ENCODE results near the gene TMEM181. TPM values are rescaled to one million over a fixed set of nuclear protein-coding genes. Genes with fewer than 3 reads are reported as not detected.
A peak's percentile ranks its signal among the peaks of the same experiment; 100 is the strongest.
"Not testable (repeated sequence)": the region's sequence is repeated elsewhere in the genome, so short reads cannot be mapped to it uniquely, and the experiment has no call there.

The TMEM181 gene
- total and polyA plus RNA-seq, 5 experiments from 2014 or later, result 3.9 to 16.9 (median 4.6) TPM

- DNase-seq, result no peak
- Mint-ChIP-seq H3K27ac (peak overlapping the region in 4 of 10 donors; percentile 6 to 76 (median 40)), H3K4me1 (peaks cover 0 to 2% (median 0%) of the 10 kb centered on the region in 4 donors), H3K4me3 (no peak overlapping the region), H3K36me3 (peaks cover 12 to 94% (median 31%) of the 10 kb centered on the region in 3 donors), H3K9me3 (no peaks in the 10 kb centered on the region), H3K27me3 (no peaks in the 10 kb centered on the region)
- POLR2A ChIA-PET, result no interaction called here
- ATAC-seq, result no peak
These were observed 31.4 kb downstream of the TMEM181 start for GRCh38 chr6:158591134-158591809.

GRCh38 chr6:158591810-158592209, 31.9 kb downstream of the TMEM181 start:
- no peak for DNase-seq
- ATAC-seq, result no peak
- Mint-ChIP-seq H3K4me3 (no peak overlapping the region), H3K4me1 (peaks cover 0 to 4% (median 0%) of the 10 kb centered on the region in 4 donors), H3K27me3 (no peaks in the 10 kb centered on the region), H3K9me3 (no peaks in the 10 kb centered on the region), H3K27ac (peak overlapping the region in 3 of 10 donors; percentile 6 to 51 (median 26)), H3K36me3 (peaks cover 12 to 94% (median 28%) of the 10 kb centered on the region in 3 donors)
- POLR2A ChIA-PET, result no interaction called here

GRCh38 chr6:158593670-158594069, 33.8 kb downstream of the TMEM181 start:
- DNase-seq (no peak), ATAC-seq (no peak)
- H3K36me3 Mint-ChIP-seq, result peaks cover 12 to 89% (median 22%) of the 10 kb centered on the region in 3 donors
- H3K4me1 Mint-ChIP-seq, result peaks cover 0 to 7% (median 2%) of the 10 kb centered on the region in 4 donors
- no peaks in the 10 kb centered on the region for H3K27me3 Mint-ChIP-seq
- H3K4me3 Mint-ChIP-seq, result no peak overlapping the region
- no peaks in the 10 kb centered on the region for H3K9me3 Mint-ChIP-seq
- POLR2A ChIA-PET, result no interaction called here
- peak overlapping the region in 3 of 10 donors; percentile 41 to 48 (median 42) for H3K27ac Mint-ChIP-seq

- POLR2A ChIA-PET, result no interaction called here
- no peaks in the 10 kb centered on the region for H3K9me3 Mint-ChIP-seq
- H3K4me3 Mint-ChIP-seq, result no peak overlapping the region
- H3K27ac Mint-ChIP-seq, result peak overlapping the region in 4 of 10 donors; percentile 15 to 60 (median 54)
- ATAC-seq (peak; percentile 64 to 67), DNase-seq (peak in 3 of 10 donors; percentile 5 to 29 (median 19))
- no peaks in the 10 kb centered on the region for H3K27me3 Mint-ChIP-seq
- peaks cover 12 to 88% (median 17%) of the 10 kb centered on the region in 3 donors for H3K36me3 Mint-ChIP-seq
- H3K4me1 Mint-ChIP-seq, result peaks cover 0 to 7% (median 2%) of the 10 kb centered on the region in 4 donors
These were observed 35.3 kb downstream of the TMEM181 start for GRCh38 chr6:158595223-158595622.

GRCh38 chr6:158596861-158597260, 37.0 kb downstream of the TMEM181 start:
- Mint-ChIP-seq H3K4me3 (no peak overlapping the region), H3K27me3 (no peaks in the 10 kb centered on the region), H3K4me1 (peaks cover 0 to 9% (median 2%) of the 10 kb centered on the region in 4 donors), H3K27ac (peak overlapping the region in 8 of 10 donors; percentile 15 to 68 (median 48)), H3K9me3 (no peaks in the 10 kb centered on the region), H3K36me3 (peaks cover under 1 to 79% (median 11%) of the 10 kb centered on the region in 3 donors)
- ATAC-seq (no peak), DNase-seq (peak in 1 of 10 donors; percentile 19)
- POLR2A ChIA-PET, result no interaction called here

- peak overlapping the region in 2 of 10 donors; percentile 35 to 61 for H3K27ac Mint-ChIP-seq
These were observed 37.7 kb downstream of the TMEM181 start for GRCh38 chr6:158597565-158597964.

GRCh38 chr6:158599635-158600034, 39.7 kb downstream of the TMEM181 start:
- Mint-ChIP-seq H3K27me3 (no peaks in the 10 kb centered on the region), H3K4me3 (no peak overlapping the region), H3K9me3 (no peaks in the 10 kb centered on the region), H3K4me1 (peaks cover 0 to 16% (median 9%) of the 10 kb centered on the region in 4 donors), H3K36me3 (peaks cover 0 to 75% (median 6%) of the 10 kb centered on the region in 3 donors), H3K27ac (peak overlapping the region in 1 of 10 donors; percentile 69)
- DNase-seq (peak in 1 of 10 donors; percentile 47), ATAC-seq (no peak)
- POLR2A ChIA-PET, result no interaction called here

More at GRCh38 chr6:158597565-158597964, 37.7 kb downstream of the TMEM181 start:
- ATAC-seq, result no peak
- H3K9me3 Mint-ChIP-seq, result no peaks in the 10 kb centered on the region
- H3K27me3 Mint-ChIP-seq, result no peaks in the 10 kb centered on the region
- peaks cover 0 to 11% (median 2%) of the 10 kb centered on the region in 4 donors for H3K4me1 Mint-ChIP-seq
- no peak overlapping the region for H3K4me3 Mint-ChIP-seq
- peak in 1 of 10 donors; percentile 43 for DNase-seq
- POLR2A ChIA-PET, result no interaction called here
- peaks cover 0 to 80% (median 9%) of the 10 kb centered on the region in 3 donors for H3K36me3 Mint-ChIP-seq

GRCh38 chr6:158603261-158604047, 43.6 kb downstream of the TMEM181 start:
- Mint-ChIP-seq H3K9me3 (no peaks in the 10 kb centered on the region), H3K36me3 (peaks cover 0 to 72% (median 8%) of the 10 kb centered on the region in 3 donors), H3K27me3 (no peaks in the 10 kb centered on the region), H3K4me3 (no peak overlapping the region), H3K4me1 (peaks cover 0 to 10% (median 8%) of the 10 kb centered on the region in 4 donors), H3K27ac (peak overlapping the region in 6 of 10 donors; percentile 4 to 75 (median 20))
- DNase-seq (peak in 1 of 10 donors; percentile 7), ATAC-seq (no peak)
- POLR2A ChIA-PET, result interaction anchor here (0.6 kb wide), 1 partner anchor 404 kb away, joined by 4 read pairs; no protein-coding TSS in a partner anchor

GRCh38 chr6:158604048-158604406, 44.1 kb downstream of the TMEM181 start:
- H3K4me1 Mint-ChIP-seq, result peaks cover 0 to 10% (median 8%) of the 10 kb centered on the region in 4 donors
- peak overlapping the region in 5 of 10 donors; percentile 1 to 88 (median 66) for H3K27ac Mint-ChIP-seq
- no peaks in the 10 kb centered on the region for H3K27me3 Mint-ChIP-seq
- DNase-seq, result no peak
- H3K4me3 Mint-ChIP-seq, result no peak overlapping the region
- no peaks in the 10 kb centered on the region for H3K9me3 Mint-ChIP-seq
- POLR2A ChIA-PET, result no interaction called here
- peaks cover 0 to 73% (median 10%) of the 10 kb centered on the region in 3 donors for H3K36me3 Mint-ChIP-seq
- ATAC-seq, result no peak

GRCh38 chr6:158605266-158605878, 45.5 kb downstream of the TMEM181 start:
- POLR2A ChIA-PET, result interaction anchor here (0.7 to 1.1 kb wide), 2 partner anchors 39 to 46 kb away, joined by 4 to 5 read pairs; partner anchors contain the start of gene DYNLT1
- peak in 9 of 10 donors; percentile 15 to 64 (median 46) for DNase-seq
- Mint-ChIP-seq H3K4me1 (peaks cover 0 to 10% (median 8%) of the 10 kb centered on the region in 4 donors), H3K36me3 (peaks cover 0 to 77% (median 8%) of the 10 kb centered on the region in 3 donors), H3K27ac (peak overlapping the region in 6 of 10 donors; percentile 5 to 79 (median 48)), H3K4me3 (no peak overlapping the region), H3K9me3 (no peaks in the 10 kb centered on the region), H3K27me3 (no peaks in the 10 kb centered on the region)
- ATAC-seq, result peak; percentile 66 to 67

- not testable (repeated sequence) for H3K27me3 Mint-ChIP-seq, H3K4me1 Mint-ChIP-seq, H3K9me3 Mint-ChIP-seq, ATAC-seq
- Mint-ChIP-seq H3K27ac (peak overlapping the region in 3 of 10 donors; percentile 24 to 67 (median 61)), H3K36me3 (peaks cover 0 to 81% (median 8%) of the 10 kb centered on the region in 3 donors), H3K4me3 (peak overlapping the region in 1 of 10 donors; percentile 24)
- peak in 1 of 10 donors; percentile 22 for DNase-seq
- POLR2A ChIA-PET, result interaction anchor here (0.5 to 1.1 kb wide), 2 partner anchors 38 to 67 kb away, joined by 4 read pairs; partner anchors contain the start of gene DYNLT1
These were observed 46.1 kb downstream of the TMEM181 start for GRCh38 chr6:158606011-158606410.

GRCh38 chr6:158606935-158607334, 47.0 kb downstream of the TMEM181 start:
- H3K27me3 Mint-ChIP-seq, result no peaks in the 10 kb centered on the region
- peaks cover 0 to 10% (median 7%) of the 10 kb centered on the region in 4 donors for H3K4me1 Mint-ChIP-seq
- H3K4me3 Mint-ChIP-seq, result no peak overlapping the region
- DNase-seq (peak in 1 of 10 donors; percentile 16), ATAC-seq (no peak)
- POLR2A ChIA-PET, result interaction anchor here (0.8 kb wide), 1 partner anchor 15 kb away, joined by 3 read pairs; no protein-coding TSS in a partner anchor
- peaks cover 4 to 84% (median 13%) of the 10 kb centered on the region in 3 donors for H3K36me3 Mint-ChIP-seq
- no peaks in the 10 kb centered on the region for H3K9me3 Mint-ChIP-seq
- peak overlapping the region in 1 of 10 donors; percentile 76 for H3K27ac Mint-ChIP-seq
